Endodermal cell (in vitro differentiated cells): ENCODE measurements around the gene ADTRP. TPM values are rescaled to one million over a fixed set of nuclear protein-coding genes. Genes with fewer than 3 reads are reported as not detected.

Source experiments
- DNase-seq: peaks from one replicate; pipeline ENCODE4 v3.0.0-alpha.2; 2017
- H3K27ac ChIP-seq: 2 replicates; pipeline ENCODE4 v1.5.1; 2013; ENCODE audit warnings: mild to moderate bottlenecking, low read depth, low read length, moderate library complexity
- H3K27me3 ChIP-seq: 2 replicates; pipeline ENCODE4 v1.6.1; 2013; ENCODE audit warnings: mild to moderate bottlenecking, low read length, moderate library complexity; ENCODE audit not compliant: insufficient read depth, control insufficient read depth, poor library complexity, severe bottlenecking
- H3K36me3 ChIP-seq: 2 replicates; pipeline ENCODE4 v1.7.0; 2013; ENCODE audit warnings: mild to moderate bottlenecking, low read length, moderate library complexity; ENCODE audit not compliant: control insufficient read depth, insufficient read depth
- H3K4me1 ChIP-seq: one replicate; pipeline ENCODE4 v1.7.0; 2013; ENCODE audit warnings: low read length; ENCODE audit not compliant: control insufficient read depth, insufficient read depth
- H3K4me3 ChIP-seq: 2 replicates; pipeline ENCODE4 v1.5.1; 2013; ENCODE audit warnings: mild to moderate bottlenecking, low read length, moderate library complexity
- H3K9ac ChIP-seq: 2 replicates; pipeline ENCODE4 v1.6.1; 2013; ENCODE audit warnings: mild to moderate bottlenecking, low read length, moderate library complexity; ENCODE audit not compliant: poor library complexity, severe bottlenecking; ENCODE audit errors: extremely low read depth
- H3K9me3 ChIP-seq: 2 replicates; pipeline ENCODE4 v1.6.1; 2013; ENCODE audit warnings: mild to moderate bottlenecking, low read length, moderate library complexity; ENCODE audit not compliant: control insufficient read depth
- H3K27ac Mint-ChIP-seq: 2 replicates; pipeline ENCODE4 v1.8.0; 2020; ENCODE audit warnings: mixed read lengths
- H3K27me3 Mint-ChIP-seq: 2 replicates; pipeline ENCODE4 v1.8.0; 2021; ENCODE audit warnings: mild to moderate bottlenecking, mixed read lengths; ENCODE audit not compliant: insufficient read depth
- H3K36me3 Mint-ChIP-seq: 2 replicates; pipeline ENCODE4 v1.8.0; 2020; ENCODE audit warnings: low read depth, mixed read lengths
- H3K4me1 Mint-ChIP-seq: 2 replicates; pipeline ENCODE4 v1.8.0; 2020; ENCODE audit warnings: mixed read lengths
- H3K4me3 Mint-ChIP-seq: 2 replicates; pipeline ENCODE4 v1.8.0; 2020; ENCODE audit warnings: mild to moderate bottlenecking, moderate library complexity, mixed read lengths
- H3K9me3 Mint-ChIP-seq: 2 replicates; pipeline ENCODE4 v1.8.0; 2020; ENCODE audit warnings: mild to moderate bottlenecking, mixed read lengths
- WGBS, 2 experiments: methylation state at CpG; one replicate each; pipeline versions ENCODE4 v1.1.5 to v1.1.7; 2013; ENCODE audit warnings: missing lambda C conversion rate in 2 of 2, mixed read lengths in 1 of 2; ENCODE audit not compliant: insufficient coverage in 1 of 2, insufficient read length in 1 of 2; 5-methylcytosine and 5-hydroxymethylcytosine counted together
- total RNA-seq, 2 donors: library from RNA; stranded (reverse); fragmentation: NEBNext Ultra II Directional in 1 of 2; extraction: Animal tissue kit (Norgen Biotek cat#: 25700) in 1 of 2; gene quantifications; 2 replicates in 1 of 2; 3 replicates in 1 of 2; pipeline ENCODE4 v1.2.1, GENCODE V29; 2021
- TF ChIP-seq, protein P1 (sequence below): fragments of 200-600 bp; sonication (generic); conservative IDR thresholded peaks from 2 replicates; pipeline ENCODE4 v1.5.0; 2021; ENCODE audit warnings: antibody characterized with exemption, mild to moderate bottlenecking

ADTRP gene
- total RNA-seq, 2 donors from 2014 or later, result 0.20 to 0.29 TPM

DNA sequence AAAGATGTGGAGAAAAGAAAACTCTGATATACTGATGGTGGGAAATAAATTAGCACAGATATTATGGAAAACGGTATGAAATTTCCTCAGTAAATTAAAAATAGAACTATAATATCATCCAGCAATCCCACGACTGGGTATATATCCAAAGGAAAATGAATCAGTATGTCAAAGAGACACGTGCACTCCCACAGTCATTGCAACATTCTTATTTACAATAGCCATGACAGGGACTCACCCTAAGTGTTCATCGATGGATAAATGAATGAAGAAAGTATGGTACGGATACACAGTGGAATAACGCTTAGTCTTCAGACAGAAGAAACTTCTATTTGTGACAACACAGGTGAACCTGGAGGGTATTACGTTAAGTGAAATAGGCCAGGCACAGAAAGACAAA is 5.7 kb upstream of the ADTRP start:
- no peak overlapping the region for H3K27ac ChIP-seq
- H3K9me3 Mint-ChIP-seq, result no peaks in the 10 kb centered on the region
- no peak overlapping the region for H3K4me3 Mint-ChIP-seq
- H3K27me3 ChIP-seq, result no peaks in the 10 kb centered on the region
- H3K9me3 ChIP-seq, result no peaks in the 10 kb centered on the region
- peaks cover 4% of the 10 kb centered on the region for H3K27me3 Mint-ChIP-seq
- H3K4me3 ChIP-seq, result no peak overlapping the region
- 95% methylated on average over 4 to 6 of the region's 7 CpGs for WGBS, 2 experiments
- H3K36me3 Mint-ChIP-seq, result no peaks in the 10 kb centered on the region
- H3K9ac ChIP-seq, result no peak overlapping the region
- DNase-seq, result no peak
- TF ChIP-seq, protein P1, sequence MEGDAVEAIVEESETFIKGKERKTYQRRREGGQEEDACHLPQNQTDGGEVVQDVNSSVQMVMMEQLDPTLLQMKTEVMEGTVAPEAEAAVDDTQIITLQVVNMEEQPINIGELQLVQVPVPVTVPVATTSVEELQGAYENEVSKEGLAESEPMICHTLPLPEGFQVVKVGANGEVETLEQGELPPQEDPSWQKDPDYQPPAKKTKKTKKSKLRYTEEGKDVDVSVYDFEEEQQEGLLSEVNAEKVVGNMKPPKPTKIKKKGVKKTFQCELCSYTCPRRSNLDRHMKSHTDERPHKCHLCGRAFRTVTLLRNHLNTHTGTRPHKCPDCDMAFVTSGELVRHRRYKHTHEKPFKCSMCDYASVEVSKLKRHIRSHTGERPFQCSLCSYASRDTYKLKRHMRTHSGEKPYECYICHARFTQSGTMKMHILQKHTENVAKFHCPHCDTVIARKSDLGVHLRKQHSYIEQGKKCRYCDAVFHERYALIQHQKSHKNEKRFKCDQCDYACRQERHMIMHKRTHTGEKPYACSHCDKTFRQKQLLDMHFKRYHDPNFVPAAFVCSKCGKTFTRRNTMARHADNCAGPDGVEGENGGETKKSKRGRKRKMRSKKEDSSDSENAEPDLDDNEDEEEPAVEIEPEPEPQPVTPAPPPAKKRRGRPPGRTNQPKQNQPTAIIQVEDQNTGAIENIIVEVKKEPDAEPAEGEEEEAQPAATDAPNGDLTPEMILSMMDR, result no peak
- H3K4me1 Mint-ChIP-seq, result peaks cover 6% of the 10 kb centered on the region
- no peaks in the 10 kb centered on the region for H3K36me3 ChIP-seq
- no peak overlapping the region for H3K27ac Mint-ChIP-seq
- H3K4me1 ChIP-seq, result peaks cover 2% of the 10 kb centered on the region

DNA sequence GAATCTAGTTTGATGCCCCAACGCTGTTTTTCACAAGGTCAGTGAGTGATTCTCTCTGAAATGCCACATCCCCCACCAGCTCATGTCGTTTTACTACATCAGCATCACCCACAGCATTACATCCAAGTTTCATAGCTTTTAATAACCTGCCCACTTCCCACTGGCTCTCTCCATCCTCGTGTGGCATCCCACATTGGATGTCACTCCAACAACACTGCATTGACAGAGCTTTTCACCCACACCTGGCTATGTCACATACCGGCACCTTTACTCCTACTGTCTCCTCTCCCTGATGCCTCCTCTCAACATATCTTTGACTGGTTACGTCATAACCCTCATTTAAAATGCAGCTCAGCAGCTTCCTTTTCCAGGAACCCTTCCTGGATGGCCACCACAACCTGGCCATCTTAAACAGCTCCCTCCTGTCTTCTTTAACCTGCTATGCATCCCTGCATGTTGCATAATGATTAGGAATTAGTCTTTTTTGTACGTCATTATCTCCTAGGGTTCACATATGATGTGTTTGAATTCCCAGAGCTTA is 5.0 kb upstream of the ADTRP start:
- Mint-ChIP-seq H3K9me3 (no peaks in the 10 kb centered on the region), H3K36me3 (no peaks in the 10 kb centered on the region), H3K4me3 (no peak overlapping the region), H3K4me1 (peaks cover 14% of the 10 kb centered on the region), H3K27me3 (peaks cover 4% of the 10 kb centered on the region), H3K27ac (no peak overlapping the region)
- DNase-seq, result no peak
- Histone ChIP-seq H3K27ac (no peak overlapping the region), H3K9ac (no peak overlapping the region), H3K36me3 (no peaks in the 10 kb centered on the region), H3K9me3 (no peaks in the 10 kb centered on the region), H3K27me3 (no peaks in the 10 kb centered on the region), H3K4me3 (no peak overlapping the region), H3K4me1 (peaks cover 10% of the 10 kb centered on the region)
- 93 to 94% methylated on average over 5 to 6 of the region's 6 CpGs for WGBS, 2 experiments
- TF ChIP-seq, protein P1, result no peak

DNA sequence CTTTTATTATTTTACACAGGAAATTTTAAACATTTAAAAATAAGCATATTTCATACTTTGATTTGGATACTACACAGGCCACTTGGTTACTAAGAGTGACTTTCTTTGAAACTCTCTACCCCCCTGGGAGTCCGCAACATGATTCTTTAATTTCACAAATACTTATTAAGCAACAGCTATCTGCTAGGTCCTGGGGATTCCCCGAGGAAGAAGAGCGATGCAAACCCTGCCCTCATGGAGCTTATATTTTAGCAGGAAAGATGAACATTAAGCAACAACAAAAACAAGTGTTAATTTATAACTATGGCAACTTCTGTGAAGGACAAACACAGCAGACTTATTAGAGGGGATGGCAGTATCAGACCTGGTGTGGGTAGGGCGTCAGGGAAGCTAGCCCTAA is 3.9 kb upstream of the ADTRP start:
- H3K27ac ChIP-seq, result no peak overlapping the region
- peaks cover 18% of the 10 kb centered on the region for H3K4me1 ChIP-seq
- TF ChIP-seq, protein P1, result no peak
- H3K9me3 ChIP-seq, result no peaks in the 10 kb centered on the region
- H3K4me3 ChIP-seq, result no peak overlapping the region
- DNase-seq, result no peak
- H3K27me3 ChIP-seq, result no peaks in the 10 kb centered on the region
- no peaks in the 10 kb centered on the region for H3K9me3 Mint-ChIP-seq
- H3K27me3 Mint-ChIP-seq, result peaks cover 4% of the 10 kb centered on the region
- WGBS, 2 experiments, result 80 to 88% methylated on average over 2 to 4 of the region's 4 CpGs
- no peak overlapping the region for H3K4me3 Mint-ChIP-seq
- H3K4me1 Mint-ChIP-seq, result peaks cover 24% of the 10 kb centered on the region
- H3K36me3 ChIP-seq, result no peaks in the 10 kb centered on the region
- no peak overlapping the region for H3K9ac ChIP-seq
- H3K36me3 Mint-ChIP-seq, result no peaks in the 10 kb centered on the region
- H3K27ac Mint-ChIP-seq, result no peak overlapping the region
